ENCODE measurements around the gene CADPS2. TPM values are rescaled to one million over a fixed set of nuclear protein-coding genes. Genes with fewer than 3 reads are reported as not detected.

Gene CADPS2
- total and polyA plus RNA-seq, 2 of the 8 experiments (the other 6 are each of a cell fraction or from before 2014, with no cell fraction given) = 8.9 to 22.3 TPM

GRCh38 chr7:122543891-122544290, 342.4 kb downstream of the CADPS2 start:
- Histone ChIP-seq H3K9me3 (ENCODE audit: insufficient read depth in 2 of 2, low read depth in 1 of 2, low read length in 1 of 2) (no peaks in the 10 kb centered on the region), H3K56ac (replicated peaks; ENCODE audit: insufficient read length, low read depth, low read length) (no peak overlapping the region), H4K91ac (replicated peaks; ENCODE audit: insufficient read length, low read length) (no peak overlapping the region), H3K14ac (ENCODE audit: insufficient read length) (no peak overlapping the region), H2BK120ac (replicated peaks; ENCODE audit: low read depth, low read length) (no peak overlapping the region), H3K27me3 (replicated peaks in 1 of 4; ENCODE audit: control insufficient read depth in 3 of 4, extremely low read depth in 1 of 4, insufficient read depth in 3 of 4, low read length in 3 of 4) (no peaks in the 10 kb centered on the region), H2AK5ac (ENCODE audit: low read depth, low read length) (no peak overlapping the region), H3K27ac (ENCODE audit: low read depth, low read length) (no peak overlapping the region), H2BK5ac (ENCODE audit: low read depth, low read length) (no peak overlapping the region), H2AFZ (ENCODE audit: low read length) (no peak overlapping the region), H3K4ac (replicated peaks; ENCODE audit: insufficient read length, low read depth, low read length) (no peak overlapping the region), H3K4me2 (ENCODE audit: insufficient read depth in 1 of 2, low read depth in 2 of 2, low read length in 2 of 2) (no peak overlapping the region), H3K23me2 (ENCODE audit: low read depth, low read length) (no peaks in the 10 kb centered on the region), H4K8ac (ENCODE audit: extremely low read depth, insufficient read depth, low read length) (no peak overlapping the region), H2BK12ac (ENCODE audit: low read depth, low read length) (no peak overlapping the region), H3K23ac (ENCODE audit: insufficient read length) (no peak overlapping the region), H3K9ac (replicated peaks in 1 of 4; ENCODE audit: extremely low read depth in 1 of 4, low read depth in 3 of 4, low read length in 3 of 4) (no peak overlapping the region), H4K5ac (ENCODE audit: insufficient read length, low read depth, low read length) (no peak overlapping the region), H3K4me1 (replicated peaks in 1 of 4; ENCODE audit: control insufficient read depth in 3 of 4, insufficient read depth in 4 of 4, low read length in 3 of 4) (no peaks in the 10 kb centered on the region), H3K79me2 (ENCODE audit: control insufficient read depth in 1 of 2, insufficient read depth in 2 of 2, low read length in 2 of 2) (no peaks in the 10 kb centered on the region), H3K18ac (ENCODE audit: extremely low read depth, low read length) (no peak overlapping the region), H3K4me3 (ENCODE audit: extremely low read depth in 1 of 4, insufficient read depth in 2 of 4, low read depth in 3 of 4, low read length in 4 of 4) (no peak overlapping the region), H3K79me1 (ENCODE audit: low read depth, low read length) (no peaks in the 10 kb centered on the region), H3K36me3 (ENCODE audit: control insufficient read depth in 2 of 4, insufficient read depth in 4 of 4, low read length in 3 of 4) (no peaks in the 10 kb centered on the region), H2BK20ac (ENCODE audit: low read length) (no peak overlapping the region), H2BK15ac (ENCODE audit: low read length) (no peak overlapping the region), H4K20me1 (replicated peaks in 1 of 2; ENCODE audit: control insufficient read depth in 1 of 2, insufficient read depth in 2 of 2, low read length in 2 of 2) (no peaks in the 10 kb centered on the region)
- WGBS, 2 experiments (ENCODE audit: extremely low coverage in 1 of 2, insufficient coverage in 1 of 2, insufficient read length in 1 of 2, insufficient replicate concordance in 2 of 2, low coverage in 1 of 2, low lambda C conversion rate in 2 of 2, missing lambda C conversion rate in 1 of 2) = 88% methylated on average over 2 of the region's 2 CpGs; no CpG with 5 or more reads in 1 of the 2 experiments
- FAIRE-seq = no peak
- CTCF ChIA-PET (ENCODE audit: partially characterized antibody) = interaction anchor here (1.1 kb wide), 1 partner anchor 14 kb away, joined by 3 read pairs; no protein-coding TSS in a partner anchor
- TF ChIP-seq SRF (IDR thresholded peaks at IDR 0.05; ENCODE audit: low read depth, low read length) (no peak), CBX8 (IDR thresholded peaks at IDR 0.05; ENCODE audit: borderline replicate concordance, low read depth, low read length) (no peak), YY1 (IDR thresholded peaks at IDR 0.05; ENCODE audit: low read depth, low read length) (no peak), HDAC2 (IDR thresholded peaks at IDR 0.05; ENCODE audit: borderline replicate concordance in 1 of 2, low read depth in 2 of 2, low read length in 2 of 2) (no peak), POLR2AphosphoS5 (IDR thresholded peaks at IDR 0.05; ENCODE audit: low read depth, low read length) (no peak), SIRT6 (IDR thresholded peaks at IDR 0.05; ENCODE audit: low read length) (no peak), PHF8 (conservative IDR thresholded peaks at IDR 0.05; ENCODE audit: low read depth, low read length) (no peak), RBBP5 (IDR thresholded peaks at IDR 0.05; ENCODE audit: borderline replicate concordance, low read depth, low read length) (no peak), CEBPB (IDR thresholded peaks at IDR 0.05; ENCODE audit: low read depth, low read length) (no peak), POLR2A (IDR thresholded peaks at IDR 0.05; ENCODE audit: control extremely low read depth in 1 of 2, low read depth in 2 of 2, low read length in 2 of 2) (no peak), TCF12 (IDR thresholded peaks at IDR 0.05; ENCODE audit: low read depth, low read length) (no peak), NANOG (IDR thresholded peaks at IDR 0.05; ENCODE audit: insufficient read depth, low read depth, low read length, poor library complexity, severe bottlenecking) (no peak), CTBP2 (IDR thresholded peaks at IDR 0.05; ENCODE audit: borderline replicate concordance, insufficient read depth, insufficient read length, low read length) (no peak)
- POLR2A ChIA-PET (ENCODE audit: partially characterized antibody) = no interaction called here
- DNase-seq (ENCODE audit: low read depth in 1 of 2, low spot score in 2 of 2) = no peak

All from H1 (cell line).